Stomach (tissue), 9 donors: ENCODE results near the gene DNASE2. TPM values are rescaled to one million over a fixed set of nuclear protein-coding genes. Genes with fewer than 3 reads are reported as not detected.
A peak's percentile ranks its signal among the peaks of the same experiment; 100 is the strongest.

ENCODE experiments used
- DNase-seq, 2 donors: peaks; one replicate each; pipeline versions ENCODE4 v3.0.0 to v3.0.0-alpha.2; 2013 to 2019
- H3K27ac ChIP-seq, 5 donors: fragments of 200-600 bp in 4 of 5; sonication (generic) in 4 of 5; one replicate each; pipeline ENCODE4 v1.5.1; 2013 to 2019; ENCODE audit warnings: mild to moderate bottlenecking in 1 of 5, moderate library complexity in 1 of 5
- H3K27me3 ChIP-seq, 3 donors: fragments of 200-600 bp; sonication (generic); one replicate each; pipeline ENCODE4 v1.5.1; 2017 to 2019; ENCODE audit warnings: mixed run types in 1 of 3
- H3K36me3 ChIP-seq, 4 donors: fragments of 200-600 bp; sonication (generic); 1 replicate in 3 of 4; 2 replicates in 1 of 4; pipeline ENCODE4 v1.5.1; 2016 to 2019
- H3K4me1 ChIP-seq, 4 donors: fragments of 200-600 bp; sonication (generic); one replicate each; pipeline ENCODE4 v1.5.1; 2016 to 2019
- H3K4me3 ChIP-seq, 4 donors: fragments of 200-600 bp; sonication (generic) in 3 of 4; one replicate each; pipeline ENCODE4 v1.5.1; 2016 to 2019; ENCODE audit warnings: mild to moderate bottlenecking in 1 of 4
- H3K9me3 ChIP-seq, 4 donors: fragments of 200-600 bp; sonication (generic); one replicate each; pipeline ENCODE4 v1.5.1; 2016 to 2019
- EP300 ChIP-seq: sonication (generic); formaldehyde crosslinking; IDR thresholded peaks from one replicate; pipeline ENCODE4 v1.6.1; 2017; ENCODE audit warnings: antibody characterized with exemption
- POLR2A ChIP-seq, 4 donors: fragments of 450-650 bp; IDR thresholded peaks; one replicate each; pipeline ENCODE4 v1.6.1; 2016; ENCODE audit warnings: antibody characterized with exemption in 4 of 4, control low read depth in 2 of 4, mild to moderate bottlenecking in 1 of 4, moderate library complexity in 1 of 4
- POLR2AphosphoS5 ChIP-seq, 3 donors: sonication (generic); formaldehyde crosslinking; IDR thresholded peaks; one replicate each; pipeline ENCODE4 v1.6.1; 2016; ENCODE audit warnings: antibody characterized with exemption in 3 of 3
- whole genome bisulfite sequencing, 5 donors: extraction: QIAGEN DNeasy Blood & Tissue Kit in 3 of 5; methylation state at CpG; one replicate each; pipeline versions ENCODE4 v1.1.5 to v1.1.7; 2013 to 2018; 5-methylcytosine and 5-hydroxymethylcytosine counted together
- intact Hi-C: fragments of 100-400 bp; cut with DNase I; formaldehyde crosslinking; loops from one replicate; pipeline ENCODE4 v1.15.1; 2023; ENCODE audit warnings: low total_unique reads
- polyA plus RNA-seq, 3 donors: library from polyadenylated mRNA; stranded (reverse); fragments of 200-250 nt; gene quantifications; one replicate each; pipeline ENCODE4 v1.2.3, GENCODE V29; 2013
- total RNA-seq, 5 donors: library from RNA; depleted of rRNA; stranded (reverse); fragments of >200 nt; gene quantifications; one replicate each; pipeline versions ENCODE4 v1.1.0 to v1.2.3, GENCODE V29; 2014 to 2016
- TF ChIP-seq, protein P1 (sequence below), 7 experiments: fragments of 450-650 bp in 4 of 7; fragments of 200-600 bp in 3 of 7; sonication (generic) in 3 of 7; IDR thresholded peaks; one replicate each; pipeline ENCODE4 v1.5.1; 2016 to 2019; ENCODE audit warnings: antibody characterized with exemption in 7 of 7, control low read depth in 2 of 7, mild to moderate bottlenecking in 1 of 7
- donor health status: healthy with polysubstance abuse.
- donor health status: Bipolar disorder and iron deficiency.
- donor health status: healthy.

The DNASE2 gene
- total and polyA plus RNA-seq, 8 donors: 9.0 to 53.1 (median 25.6) TPM

GRCh38 chr19:12885749-12886650 is 4.8 kb upstream of the DNASE2 start:
- Histone ChIP-seq H3K9me3 (peaks cover 0 to 16% (median 12%) of the 10 kb centered on the region in 4 donors), H3K4me3 (peak overlapping the region; percentile 46 to 59 (median 53)), H3K27me3 (peaks cover 0 to 26% (median 12%) of the 10 kb centered on the region in 3 donors), H3K27ac (peak overlapping the region; percentile 47 to 72 (median 61)), H3K36me3 (no peaks in the 10 kb centered on the region), H3K4me1 (peaks cover 23 to 41% (median 30%) of the 10 kb centered on the region in 4 donors)
- DNase-seq: peak in 1 of 2 donors; percentile 34
- intact Hi-C loops: loop anchor here (10.0 kb wide), 1 partner anchor 49 kb away; the partner anchor contains the start of genes CALR and FARSA
- TF ChIP-seq EP300 (no peak), POLR2AphosphoS5 (IDR thresholded peaks at IDR 0.05) (no peak), POLR2A (IDR thresholded peaks at IDR 0.05) (no peak)
- TF ChIP-seq, protein P1, sequence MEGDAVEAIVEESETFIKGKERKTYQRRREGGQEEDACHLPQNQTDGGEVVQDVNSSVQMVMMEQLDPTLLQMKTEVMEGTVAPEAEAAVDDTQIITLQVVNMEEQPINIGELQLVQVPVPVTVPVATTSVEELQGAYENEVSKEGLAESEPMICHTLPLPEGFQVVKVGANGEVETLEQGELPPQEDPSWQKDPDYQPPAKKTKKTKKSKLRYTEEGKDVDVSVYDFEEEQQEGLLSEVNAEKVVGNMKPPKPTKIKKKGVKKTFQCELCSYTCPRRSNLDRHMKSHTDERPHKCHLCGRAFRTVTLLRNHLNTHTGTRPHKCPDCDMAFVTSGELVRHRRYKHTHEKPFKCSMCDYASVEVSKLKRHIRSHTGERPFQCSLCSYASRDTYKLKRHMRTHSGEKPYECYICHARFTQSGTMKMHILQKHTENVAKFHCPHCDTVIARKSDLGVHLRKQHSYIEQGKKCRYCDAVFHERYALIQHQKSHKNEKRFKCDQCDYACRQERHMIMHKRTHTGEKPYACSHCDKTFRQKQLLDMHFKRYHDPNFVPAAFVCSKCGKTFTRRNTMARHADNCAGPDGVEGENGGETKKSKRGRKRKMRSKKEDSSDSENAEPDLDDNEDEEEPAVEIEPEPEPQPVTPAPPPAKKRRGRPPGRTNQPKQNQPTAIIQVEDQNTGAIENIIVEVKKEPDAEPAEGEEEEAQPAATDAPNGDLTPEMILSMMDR (IDR thresholded peaks at IDR 0.05): no peak
- 7 to 16% (median 10%) methylated on average over 14 to 53 of the region's 53 CpGs for WGBS, 5 donors

- intact Hi-C loops: loop anchor here (10.0 kb wide), 1 partner anchor 50 kb away; the partner anchor contains the start of genes CALR and FARSA
- peak overlapping the region; percentile 46 to 59 (median 53) for H3K4me3 ChIP-seq
- H3K27me3 ChIP-seq: peaks cover 0 to 26% (median 12%) of the 10 kb centered on the region in 3 donors
- H3K4me1 ChIP-seq: peaks cover 24 to 44% (median 36%) of the 10 kb centered on the region in 4 donors
- DNase-seq: peak; percentile 92 to 95
- H3K9me3 ChIP-seq: peaks cover 0 to 16% (median 12%) of the 10 kb centered on the region in 4 donors
- TF ChIP-seq POLR2AphosphoS5 (IDR thresholded peaks at IDR 0.05) (peak in 1 of 3 donors; percentile 34), POLR2A (IDR thresholded peaks at IDR 0.05) (peak in 1 of 4 donors; percentile 17), EP300 (no peak)
- TF ChIP-seq, protein P1 (IDR thresholded peaks at IDR 0.05): peak in 5 of 7 experiments; percentile 34 to 71 (median 62)
- H3K27ac ChIP-seq: peak overlapping the region; percentile 57 to 74 (median 69)
- no peaks in the 10 kb centered on the region for H3K36me3 ChIP-seq
- WGBS, 5 donors: 3 to 11% (median 4%) methylated on average over 28 to 73 of the region's 73 CpGs
Observed at GRCh38 chr19:12884926-12885748, 3.9 kb upstream of the DNASE2 start.

DNA sequence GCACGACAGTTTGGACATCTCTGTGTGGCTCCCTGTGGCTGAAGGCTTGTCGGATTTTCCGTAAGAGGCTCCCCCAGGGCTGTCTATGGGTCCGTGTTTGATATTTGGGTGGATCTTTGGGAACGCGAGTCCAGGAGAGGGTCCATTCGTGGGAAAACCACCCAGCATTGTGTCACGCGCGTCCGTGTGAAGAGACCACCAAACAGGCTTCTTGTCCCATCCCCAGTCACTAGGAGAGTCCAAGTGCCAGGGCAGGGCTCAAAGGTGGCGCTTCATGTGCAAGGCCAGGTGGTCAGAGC is 3.3 kb upstream of the DNASE2 start:
- 72 to 77% (median 76%) methylated on average over 11 to 12 of the region's 12 CpGs for WGBS, 5 donors
- Histone ChIP-seq H3K27ac (peak overlapping the region in 3 of 5 donors; percentile 1 to 72 (median 69)), H3K36me3 (no peaks in the 10 kb centered on the region), H3K9me3 (peaks cover 0 to 16% (median 12%) of the 10 kb centered on the region in 4 donors), H3K27me3 (peaks cover 0 to 26% (median 12%) of the 10 kb centered on the region in 3 donors), H3K4me3 (peak overlapping the region in 2 of 4 donors; percentile 49 to 57), H3K4me1 (peaks cover 22 to 47% (median 41%) of the 10 kb centered on the region in 4 donors)
- intact Hi-C loops: loop anchor here (10.0 kb wide), 1 partner anchor 50 kb away; the partner anchor contains the start of genes CALR and FARSA
- no peak for TF ChIP-seq POLR2AphosphoS5 (IDR thresholded peaks at IDR 0.05)
- no peak for TF ChIP-seq EP300
- TF ChIP-seq, protein P1 (IDR thresholded peaks at IDR 0.05): no peak
- no peak for TF ChIP-seq POLR2A (IDR thresholded peaks at IDR 0.05)
- no peak for DNase-seq
